ENCODE results near the gene ATG7. TPM values are rescaled to one million over a fixed set of nuclear protein-coding genes. Genes with fewer than 3 reads are reported as not detected.

The ATG7 gene
- total and polyA plus RNA-seq, 11 donors = 4.4 to 45.1 (median 14.4) TPM

GRCh38 chr3:11246663-11246970, 25.6 kb upstream of the ATG7 start:
- DNase-seq = no peak
- no peak for ATAC-seq
- H3K4me1 ChIP-seq = peaks cover 0 to 3% (median 0%) of the 10 kb centered on the region in 12 donors
- H3K4me3 ChIP-seq = no peak overlapping the region
- 89 to 98% (median 93%) methylated on average over 2 of the region's 2 CpGs for WGBS, 4 donors
- TF ChIP-seq CTCF (IDR thresholded peaks at IDR 0.05) (no peak), POLR2A (IDR thresholded peaks at IDR 0.05) (no peak)
- H3K36me3 ChIP-seq = no peaks in the 10 kb centered on the region
- intact Hi-C loops (cut with DNase I) = no loop called here
- no peaks in the 10 kb centered on the region for H3K9me3 ChIP-seq
- H3K27me3 ChIP-seq = no peaks in the 10 kb centered on the region
- H3K27ac ChIP-seq = no peak overlapping the region

- intact Hi-C loops (cut with DNase I) = no loop called here
- H3K4me1 ChIP-seq = peaks cover 0 to 3% (median 0%) of the 10 kb centered on the region in 12 donors
- ATAC-seq (no peak), DNase-seq (no peak)
- no peak for TF ChIP-seq POLR2A (IDR thresholded peaks at IDR 0.05)
- TF ChIP-seq CTCF (IDR thresholded peaks at IDR 0.05) = no peak
- no peak overlapping the region for H3K4me3 ChIP-seq
- no peaks in the 10 kb centered on the region for H3K9me3 ChIP-seq
- H3K36me3 ChIP-seq = no peaks in the 10 kb centered on the region
- H3K27me3 ChIP-seq = no peaks in the 10 kb centered on the region
- WGBS, 4 donors = 79 to 88% (median 81%) methylated on average over 7 to 8 of the region's 8 CpGs
- no peak overlapping the region for H3K27ac ChIP-seq
These were observed 24.8 kb upstream of the ATG7 start for GRCh38 chr3:11247362-11247761.

GRCh38 chr3:11248596-11248995, 23.6 kb upstream of the ATG7 start:
- Histone ChIP-seq H3K9me3 (no peaks in the 10 kb centered on the region), H3K4me1 (peaks cover 0 to 3% (median 0%) of the 10 kb centered on the region in 12 donors), H3K27me3 (peaks cover 0 to 3% (median 0%) of the 10 kb centered on the region in 9 donors), H3K4me3 (no peak overlapping the region), H3K36me3 (no peaks in the 10 kb centered on the region), H3K27ac (no peak overlapping the region)
- TF ChIP-seq CTCF (IDR thresholded peaks at IDR 0.05) (no peak), POLR2A (IDR thresholded peaks at IDR 0.05) (no peak)
- intact Hi-C loops (cut with DNase I) = no loop called here
- 90 to 96% (median 91%) methylated on average over 5 to 6 of the region's 6 CpGs for WGBS, 4 donors
- DNase-seq = no peak
- ATAC-seq = no peak

- peaks cover 0 to 3% (median 0%) of the 10 kb centered on the region in 12 donors for H3K4me1 ChIP-seq
- intact Hi-C loops (cut with DNase I) = no loop called here
- TF ChIP-seq CTCF (IDR thresholded peaks at IDR 0.05) (no peak), POLR2A (IDR thresholded peaks at IDR 0.05) (no peak)
- no peaks in the 10 kb centered on the region for H3K9me3 ChIP-seq
- DNase-seq = no peak
- H3K27me3 ChIP-seq = peaks cover 0 to 6% (median 0%) of the 10 kb centered on the region in 9 donors
- WGBS, 4 donors = 69 to 82% (median 74%) methylated on average over 10 of the region's 10 CpGs
- H3K4me3 ChIP-seq = no peak overlapping the region
- H3K36me3 ChIP-seq = no peaks in the 10 kb centered on the region
- no peak for ATAC-seq
- no peak overlapping the region for H3K27ac ChIP-seq
These were observed 21.0 kb upstream of the ATG7 start for GRCh38 chr3:11250902-11251806.

All from heart left ventricle (tissue), 16 donors.